GM21367 (cell line): ENCODE results near the gene CHRDL2.

Experiments used
- ATAC-seq: cut with Tn5 transposase; IDR thresholded peaks from one replicate; pipeline ENCODE4 v1.9.1; 2021; ENCODE audit not compliant: unreplicated experiment

CHRDL2 gene

GRCh38 chr11:74748211-74749126 is 17.2 kb upstream of the CHRDL2 start, which contains the start of gene RNF169:
Gene RNF169 (plus strand): TSS chr11:74748849. CDS start chr11:74748881, 32 bp downstream.
- ATAC-seq: peak; percentile 97

- ATAC-seq: no peak
Observed at GRCh38 chr11:74746868-74747267, 15.6 kb upstream of the CHRDL2 start.

- no peak for ATAC-seq
Observed at GRCh38 chr11:74744277-74744676, 13.1 kb upstream of the CHRDL2 start.

GRCh38 chr11:74743640-74744039 is 12.4 kb upstream of the CHRDL2 start:
- no peak for ATAC-seq

- no peak for ATAC-seq
Observed at GRCh38 chr11:74742070-74742469, 10.8 kb upstream of the CHRDL2 start.

- no peak for ATAC-seq
Observed at GRCh38 chr11:74739546-74740270, 8.5 kb upstream of the CHRDL2 start.

GRCh38 chr11:74736031-74736430 is 4.8 kb upstream of the CHRDL2 start:
- no peak for ATAC-seq

- ATAC-seq: no peak
Observed at GRCh38 chr11:74735365-74735928, 4.2 kb upstream of the CHRDL2 start.

GRCh38 chr11:74734559-74734925 is 3.3 kb upstream of the CHRDL2 start:
- ATAC-seq: no peak

- no peak for ATAC-seq
Observed at GRCh38 chr11:74730571-74731260, 510 bp downstream of the CHRDL2 start.

- no peak for ATAC-seq
Observed at GRCh38 chr11:74729397-74729796, 1.8 kb downstream of the CHRDL2 start.

GRCh38 chr11:74726547-74727182 is 4.6 kb downstream of the CHRDL2 start:
- ATAC-seq: peak; percentile 72

GRCh38 chr11:74725701-74726100 is 5.5 kb downstream of the CHRDL2 start:
- no peak for ATAC-seq

GRCh38 chr11:74723511-74723910 is 7.7 kb downstream of the CHRDL2 start:
- ATAC-seq: no peak

GRCh38 chr11:74721479-74721835 is 9.8 kb downstream of the CHRDL2 start:
- ATAC-seq: no peak

GRCh38 chr11:74720596-74721478 is 10.4 kb downstream of the CHRDL2 start:
- ATAC-seq: no peak

- no peak for ATAC-seq
Observed at GRCh38 chr11:74719011-74719410, 12.2 kb downstream of the CHRDL2 start.

- ATAC-seq: no peak
Observed at GRCh38 chr11:74717221-74717969, 13.8 kb downstream of the CHRDL2 start.

- ATAC-seq: no peak
Observed at GRCh38 chr11:74714904-74715303, 16.3 kb downstream of the CHRDL2 start.
